Trophoblast cell (in vitro differentiated cells and primary cell): ENCODE measurements around the gene MXD4.

Experiments used
- DNase-seq, 2 donors: peaks; one replicate each; pipeline ENCODE4 v3.0.0-alpha.2; 2016
- H2AFZ ChIP-seq: 2 replicates; pipeline ENCODE4 v1.6.1; 2013; ENCODE audit warnings: low read length, moderate library complexity, mild to moderate bottlenecking; ENCODE audit not compliant: insufficient read depth, poor library complexity
- H2AK5ac ChIP-seq: 2 replicates; pipeline ENCODE4 v1.6.1; 2013; ENCODE audit warnings: mild to moderate bottlenecking, low read length
- H2BK120ac ChIP-seq: 2 replicates; pipeline ENCODE4 v1.6.1; 2013; ENCODE audit warnings: low read length, mild to moderate bottlenecking, moderate library complexity; ENCODE audit not compliant: insufficient read depth, poor library complexity
- H2BK12ac ChIP-seq: 2 replicates; pipeline ENCODE4 v1.6.1; 2013; ENCODE audit warnings: mild to moderate bottlenecking, low read length, moderate library complexity
- H2BK5ac ChIP-seq: 2 replicates; pipeline ENCODE4 v1.6.1; 2013; ENCODE audit warnings: low read length, low read depth, moderate library complexity, mild to moderate bottlenecking; ENCODE audit not compliant: poor library complexity
- H3K14ac ChIP-seq: 2 replicates; pipeline ENCODE4 v1.6.1; 2013; ENCODE audit warnings: mild to moderate bottlenecking, low read length
- H3K18ac ChIP-seq: 2 replicates; pipeline ENCODE4 v1.6.1; 2013; ENCODE audit warnings: mild to moderate bottlenecking, low read length
- H3K23ac ChIP-seq: 2 replicates; pipeline ENCODE4 v1.6.1; 2013; ENCODE audit warnings: low read length
- H3K27ac ChIP-seq: 2 replicates; pipeline ENCODE4 v1.5.1; 2013; ENCODE audit warnings: low read depth, mild to moderate bottlenecking, inconsistent platforms, low read length, moderate library complexity
- H3K27me3 ChIP-seq: 2 replicates; pipeline ENCODE4 v1.6.1; 2013; ENCODE audit warnings: inconsistent platforms, mild to moderate bottlenecking, low read length, moderate library complexity; ENCODE audit not compliant: insufficient read depth
- H3K36me3 ChIP-seq, 2 experiments: 1 replicate in 1 of 2; 2 replicates in 1 of 2; pipeline ENCODE4 v1.6.1; 2013; ENCODE audit warnings: low read length in 2 of 2, mild to moderate bottlenecking in 2 of 2, moderate library complexity in 1 of 2; ENCODE audit not compliant: insufficient read depth in 2 of 2, control insufficient read depth in 1 of 2
- H3K4ac ChIP-seq: 2 replicates; pipeline ENCODE4 v1.6.1; 2013; ENCODE audit warnings: low read depth, mild to moderate bottlenecking, low read length, moderate library complexity
- H3K4me1 ChIP-seq, 2 experiments: 1 replicate in 1 of 2; 2 replicates in 1 of 2; pipeline ENCODE4 v1.6.1; 2013; ENCODE audit warnings: low read length in 2 of 2, mild to moderate bottlenecking in 2 of 2, moderate library complexity in 1 of 2; ENCODE audit not compliant: insufficient read depth in 2 of 2, control insufficient read depth in 1 of 2
- H3K4me2 ChIP-seq: 2 replicates; pipeline ENCODE4 v1.6.1; 2013; ENCODE audit warnings: inconsistent platforms, mild to moderate bottlenecking, low read length, moderate library complexity
- H3K4me3 ChIP-seq: 2 replicates; pipeline ENCODE4 v1.5.1; 2013; ENCODE audit warnings: mild to moderate bottlenecking, low read depth, low read length, inconsistent platforms
- H3K79me1 ChIP-seq: one replicate; pipeline ENCODE4 v1.6.1; 2013; ENCODE audit warnings: low read length
- H3K79me2 ChIP-seq: 2 replicates; pipeline ENCODE4 v1.6.1; 2013; ENCODE audit warnings: low read length, mild to moderate bottlenecking; ENCODE audit not compliant: control insufficient read depth, insufficient read depth, poor library complexity
- H3K9ac ChIP-seq: 2 replicates; pipeline ENCODE4 v1.6.1; 2013; ENCODE audit warnings: mild to moderate bottlenecking, low read length
- H3K9me3 ChIP-seq: 2 replicates; pipeline ENCODE4 v1.6.1; 2013; ENCODE audit warnings: low read depth, mild to moderate bottlenecking, control low read depth, inconsistent platforms, low read length; ENCODE audit not compliant: insufficient read depth
- H4K12ac ChIP-seq: 2 replicates; pipeline ENCODE4 v1.6.1; 2013; ENCODE audit warnings: low read depth, mild to moderate bottlenecking, low read length, moderate library complexity
- H4K8ac ChIP-seq: 2 replicates; pipeline ENCODE4 v1.6.1; 2013; ENCODE audit warnings: low read depth, mild to moderate bottlenecking, low read length, moderate library complexity
- H4K91ac ChIP-seq: one replicate; pipeline ENCODE4 v1.6.1; 2013; ENCODE audit warnings: low read depth, mild to moderate bottlenecking, low read length, moderate library complexity
- WGBS: extraction: QIAGEN DNeasy Blood & Tissue Kit; methylation state at CpG from one replicate; pipeline ENCODE4 v1.1.7; 2013; ENCODE audit warnings: missing lambda C conversion rate; ENCODE audit not compliant: insufficient read length, insufficient coverage; ENCODE audit errors: extremely low coverage; 5-methylcytosine and 5-hydroxymethylcytosine counted together

The MXD4 gene

GRCh38 chr4:2304321-2304876 is 42.5 kb upstream of the MXD4 start:
- WGBS = no CpG with 5 or more reads among the region's 32 CpGs
- Histone ChIP-seq H2AFZ (no peak overlapping the region), H4K12ac (no peak overlapping the region), H3K27ac (no peak overlapping the region), H3K9me3 (peaks cover 20% of the 10 kb centered on the region), H3K23ac (no peak overlapping the region), H3K27me3 (no peaks in the 10 kb centered on the region), H4K91ac (no peak overlapping the region), H3K79me2 (no peaks in the 10 kb centered on the region), H2BK120ac (no peak overlapping the region), H3K9ac (no peak overlapping the region), H3K36me3 (no peaks in the 10 kb centered on the region), H2BK5ac (no peak overlapping the region), H3K4me2 (no peak overlapping the region), H4K8ac (no peak overlapping the region), H2AK5ac (no peak overlapping the region), H3K18ac (no peak overlapping the region), H2BK12ac (no peak overlapping the region), H3K14ac (no peak overlapping the region), H3K79me1 (no peaks in the 10 kb centered on the region), H3K4ac (no peak overlapping the region), H3K4me3 (no peak overlapping the region), H3K4me1 (no peaks in the 10 kb centered on the region)
- DNase-seq = no peak

- no peaks in the 10 kb centered on the region for H3K36me3 ChIP-seq
- H3K23ac ChIP-seq = no peak overlapping the region
- H3K18ac ChIP-seq = no peak overlapping the region
- no peak for DNase-seq
- no peak overlapping the region for H2AFZ ChIP-seq
- H3K79me2 ChIP-seq = no peaks in the 10 kb centered on the region
- no peak overlapping the region for H4K91ac ChIP-seq
- no peak overlapping the region for H4K8ac ChIP-seq
- H2BK120ac ChIP-seq = no peak overlapping the region
- H2BK12ac ChIP-seq = no peak overlapping the region
- no peak overlapping the region for H3K4me2 ChIP-seq
- H3K4me1 ChIP-seq = no peaks in the 10 kb centered on the region
- no peak overlapping the region for H3K4ac ChIP-seq
- H3K27me3 ChIP-seq = no peaks in the 10 kb centered on the region
- H3K27ac ChIP-seq = no peak overlapping the region
- H3K9ac ChIP-seq = no peak overlapping the region
- H3K9me3 ChIP-seq = peaks cover 20% of the 10 kb centered on the region
- no CpG with 5 or more reads among the region's 31 CpGs for WGBS
- no peaks in the 10 kb centered on the region for H3K79me1 ChIP-seq
- no peak overlapping the region for H4K12ac ChIP-seq
- no peak overlapping the region for H2BK5ac ChIP-seq
- no peak overlapping the region for H3K4me3 ChIP-seq
- H2AK5ac ChIP-seq = no peak overlapping the region
- no peak overlapping the region for H3K14ac ChIP-seq
Observed at GRCh38 chr4:2303686-2304320, 41.9 kb upstream of the MXD4 start.

DNA sequence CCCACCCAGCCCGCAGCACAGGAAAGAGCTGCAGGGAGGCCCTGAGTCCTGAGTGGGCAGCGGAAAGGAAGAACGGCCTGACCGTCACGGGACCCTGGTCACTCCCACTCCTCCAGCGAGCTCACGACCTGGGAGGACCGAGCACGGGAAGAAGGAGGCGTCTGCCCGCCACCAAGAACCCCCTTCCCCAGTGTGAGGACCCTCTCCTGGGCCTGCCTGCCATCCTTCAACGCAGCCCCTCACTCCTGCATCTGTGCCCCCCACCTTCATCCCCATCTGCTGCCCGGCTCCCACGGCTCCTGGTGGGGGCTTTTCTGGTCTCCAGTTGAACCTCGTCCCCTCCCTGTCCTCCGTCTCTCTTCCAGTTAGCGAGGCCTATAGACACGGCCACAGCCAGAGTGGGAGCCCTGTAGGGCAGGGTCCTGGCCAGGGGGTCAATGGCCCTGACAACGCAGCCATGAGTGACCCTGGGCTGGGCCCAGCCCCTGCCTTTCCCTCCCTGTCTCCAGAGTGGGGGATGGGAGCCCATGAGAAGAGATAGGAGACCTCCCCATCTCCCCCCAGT is 41.3 kb upstream of the MXD4 start:
- Histone ChIP-seq H2AK5ac (no peak overlapping the region), H3K27ac (no peak overlapping the region), H3K36me3 (no peaks in the 10 kb centered on the region), H3K79me1 (no peaks in the 10 kb centered on the region), H2BK5ac (no peak overlapping the region), H3K4me2 (no peak overlapping the region), H3K9me3 (peaks cover 20% of the 10 kb centered on the region), H2AFZ (no peak overlapping the region), H4K8ac (no peak overlapping the region), H4K91ac (no peak overlapping the region), H3K23ac (no peak overlapping the region), H3K4me3 (no peak overlapping the region), H4K12ac (no peak overlapping the region), H3K4me1 (no peaks in the 10 kb centered on the region), H3K14ac (no peak overlapping the region), H2BK120ac (no peak overlapping the region), H3K79me2 (no peaks in the 10 kb centered on the region), H3K27me3 (no peaks in the 10 kb centered on the region), H3K4ac (no peak overlapping the region), H3K18ac (no peak overlapping the region), H2BK12ac (no peak overlapping the region), H3K9ac (no peak overlapping the region)
- WGBS = no CpG with 5 or more reads among the region's 19 CpGs
- no peak for DNase-seq

DNA sequence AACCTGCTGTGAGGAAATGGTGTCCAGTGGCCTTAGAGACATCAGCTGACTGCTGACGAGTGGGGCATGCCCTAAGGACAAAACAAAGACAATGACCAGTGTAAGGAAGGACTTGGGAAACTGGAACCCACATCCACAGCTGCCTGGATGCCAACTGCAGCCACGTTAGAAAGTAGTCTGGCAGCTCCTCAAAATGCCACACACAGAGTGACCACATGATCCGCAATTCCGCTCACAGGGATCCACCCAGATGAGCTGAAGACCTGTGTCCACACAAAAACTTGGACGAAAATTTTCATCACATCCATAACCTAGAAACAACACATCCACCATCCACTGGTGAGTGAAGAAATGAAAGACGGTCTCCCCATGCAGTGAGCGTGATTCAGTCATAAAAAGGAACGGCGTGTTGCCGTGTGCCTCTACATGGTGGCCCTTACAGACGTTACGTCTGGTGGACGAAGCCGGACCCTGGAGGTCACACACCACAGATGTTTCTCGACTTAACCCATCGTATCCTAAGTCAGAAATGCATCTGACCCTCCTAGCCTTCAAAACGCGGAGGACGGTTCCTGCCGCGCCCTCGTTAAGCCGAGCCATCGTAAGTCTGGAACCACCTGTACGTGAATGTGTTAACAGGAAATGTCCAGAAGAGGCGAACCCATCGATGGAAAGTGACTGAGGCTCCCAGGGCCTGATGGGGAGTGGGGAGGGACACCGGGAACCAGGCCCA is 40.6 kb upstream of the MXD4 start:
- H2BK5ac ChIP-seq = no peak overlapping the region
- H2BK120ac ChIP-seq = no peak overlapping the region
- H3K36me3 ChIP-seq = no peaks in the 10 kb centered on the region
- no CpG with 5 or more reads among the region's 28 CpGs for WGBS
- H3K9ac ChIP-seq = no peak overlapping the region
- no peak overlapping the region for H2AK5ac ChIP-seq
- H3K27ac ChIP-seq = no peak overlapping the region
- H3K4me3 ChIP-seq = no peak overlapping the region
- H3K4ac ChIP-seq = no peak overlapping the region
- no peak overlapping the region for H4K91ac ChIP-seq
- DNase-seq = no peak
- no peak overlapping the region for H3K18ac ChIP-seq
- H3K79me2 ChIP-seq = no peaks in the 10 kb centered on the region
- no peak overlapping the region for H2AFZ ChIP-seq
- H2BK12ac ChIP-seq = no peak overlapping the region
- H4K12ac ChIP-seq = no peak overlapping the region
- no peak overlapping the region for H4K8ac ChIP-seq
- H3K4me1 ChIP-seq = no peaks in the 10 kb centered on the region
- H3K23ac ChIP-seq = no peak overlapping the region
- no peak overlapping the region for H3K14ac ChIP-seq
- no peaks in the 10 kb centered on the region for H3K79me1 ChIP-seq
- no peaks in the 10 kb centered on the region for H3K27me3 ChIP-seq
- H3K4me2 ChIP-seq = no peak overlapping the region
- H3K9me3 ChIP-seq = peaks cover 22% of the 10 kb centered on the region
